Inferior parietal cortex (tissue), 1 donor: ENCODE results near the gene KCND2.

Experiments
- DNase-seq: peaks from one replicate; pipeline ENCODE4 v3.0.0-alpha.2; 2016; ENCODE audit errors: extremely low spot score

KCND2 gene

GRCh38 chr7:120311028-120311788, 38.2 kb downstream of the KCND2 start:
- no peak for DNase-seq

GRCh38 chr7:120320218-120320961, 47.4 kb downstream of the KCND2 start:
- no peak for DNase-seq

GRCh38 chr7:120327054-120327453, 54.1 kb downstream of the KCND2 start:
- no peak for DNase-seq

- no peak for DNase-seq
Observed at GRCh38 chr7:120332433-120332832, 59.5 kb downstream of the KCND2 start.

- no peak for DNase-seq
Observed at GRCh38 chr7:120334475-120334874, 61.5 kb downstream of the KCND2 start.

- DNase-seq, result no peak
Observed at GRCh38 chr7:120337308-120337907, 64.4 kb downstream of the KCND2 start.

- no peak for DNase-seq
Observed at GRCh38 chr7:120344276-120344675, 71.3 kb downstream of the KCND2 start.

- DNase-seq, result no peak
Observed at GRCh38 chr7:120353171-120353570, 80.2 kb downstream of the KCND2 start.

- DNase-seq, result no peak
Observed at GRCh38 chr7:120360918-120361317, 87.9 kb downstream of the KCND2 start.

- DNase-seq, result no peak
Observed at GRCh38 chr7:120363414-120363813, 90.4 kb downstream of the KCND2 start.

- DNase-seq, result no peak
Observed at GRCh38 chr7:120370954-120371353, 98.0 kb downstream of the KCND2 start.

- DNase-seq, result no peak
Observed at GRCh38 chr7:120373174-120373573, 100.2 kb downstream of the KCND2 start.

GRCh38 chr7:120394595-120394994, 121.6 kb downstream of the KCND2 start:
- no peak for DNase-seq

- no peak for DNase-seq
Observed at GRCh38 chr7:120395526-120396019, 122.6 kb downstream of the KCND2 start.

- DNase-seq, result no peak
Observed at GRCh38 chr7:120398284-120399000, 125.5 kb downstream of the KCND2 start.

- DNase-seq, result no peak
Observed at GRCh38 chr7:120400806-120401455, 128.0 kb downstream of the KCND2 start.

- DNase-seq, result no peak
Observed at GRCh38 chr7:120402079-120402767, 129.2 kb downstream of the KCND2 start.

GRCh38 chr7:120402801-120403200, 129.8 kb downstream of the KCND2 start:
- no peak for DNase-seq

GRCh38 chr7:120404042-120404441, 131.1 kb downstream of the KCND2 start:
- DNase-seq, result no peak

- DNase-seq, result no peak
Observed at GRCh38 chr7:120405652-120406051, 132.7 kb downstream of the KCND2 start.

GRCh38 chr7:120407010-120407409, 134.0 kb downstream of the KCND2 start:
- DNase-seq, result no peak
